BLaER1 treated with 17β-estradiol and CSF1 and Interleukin-3, amounts not matched to agents 10 nM and 100 nM (cell line): ENCODE measurements around the gene IL17RA.

Experiments used
- H3K27ac ChIP-seq, 11 experiments: shearing (Covaris generic); formaldehyde crosslinking; 2 replicates each; pipeline ENCODE4 v1.8.1; 2022
- H3K27me3 ChIP-seq, 11 experiments: shearing (Covaris generic); formaldehyde crosslinking; 2 replicates each; pipeline ENCODE4 v1.8.1; 2022
- H3K36me3 ChIP-seq, 11 experiments: shearing (Covaris generic); formaldehyde crosslinking; 2 replicates each; pipeline ENCODE4 v1.8.1; 2022
- H3K4me1 ChIP-seq, 10 experiments: shearing (Covaris generic); formaldehyde crosslinking; 2 replicates each; pipeline ENCODE4 v1.8.1; 2022
- H3K4me2 ChIP-seq, 11 experiments: shearing (Covaris generic); formaldehyde crosslinking; 2 replicates each; pipeline ENCODE4 v1.8.1; 2022
- H3K4me3 ChIP-seq, 10 experiments: shearing (Covaris generic); formaldehyde crosslinking; 2 replicates each; pipeline ENCODE4 v1.8.1; 2022
- H3K9ac ChIP-seq, 11 experiments: shearing (Covaris generic); formaldehyde crosslinking; 2 replicates each; pipeline ENCODE4 v1.8.1; 2022
- H3K9me3 ChIP-seq, 11 experiments: shearing (Covaris generic); formaldehyde crosslinking; replicated peaks in 1 of 11; 2 replicates each; pipeline ENCODE4 v1.8.1; 2022
- H4K20me1 ChIP-seq, 11 experiments: shearing (Covaris generic); formaldehyde crosslinking; 2 replicates each; pipeline ENCODE4 v1.8.1; 2022
- Cebpa-rat ChIP-seq, 11 experiments: shearing (Covaris generic); IDR thresholded peaks; 2 replicates each; pipeline ENCODE4 v1.8.1; 2022

Gene IL17RA

DNA sequence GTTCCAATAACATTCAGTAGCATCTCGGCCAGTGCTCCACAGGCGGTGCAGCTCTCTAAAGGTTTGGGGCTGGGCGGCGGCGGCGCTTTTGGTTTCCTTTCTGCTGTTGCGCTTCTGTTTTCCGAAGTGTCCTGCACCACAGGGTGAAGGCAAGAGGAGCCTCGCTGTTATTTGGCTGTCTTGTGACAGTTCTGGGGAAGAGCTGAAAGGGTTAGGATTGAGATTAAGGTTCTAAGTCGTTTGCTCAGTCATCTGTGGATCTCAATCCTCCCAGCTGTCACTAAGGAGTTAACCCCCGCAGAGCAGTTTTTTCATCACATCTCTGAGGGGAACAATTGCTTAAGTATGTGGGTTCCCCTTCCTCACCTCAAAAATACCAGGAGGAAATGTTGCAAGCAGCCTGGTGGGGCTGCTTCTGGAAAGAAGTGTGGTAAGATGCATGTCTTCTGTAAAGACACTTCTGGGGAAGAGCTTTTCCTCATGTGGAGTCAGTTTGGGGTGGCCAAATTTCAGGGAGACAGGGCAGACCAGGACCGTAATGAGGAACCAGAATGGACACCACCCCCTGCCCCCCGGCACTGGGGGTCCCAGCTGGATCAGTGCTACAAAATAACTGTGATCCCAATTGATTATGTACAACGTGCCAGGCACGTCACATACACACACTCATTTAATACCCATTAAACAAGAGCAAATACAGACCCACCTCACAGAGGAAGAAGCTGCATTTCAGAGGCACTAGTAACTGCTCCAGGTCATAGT, 22.2 kb downstream of the IL17RA start:
- H3K9ac ChIP-seq, result peak overlapping the region; percentile 72 to 85 (median 80)
- H3K27me3 ChIP-seq, result no peaks in the 10 kb centered on the region
- peak; percentile 92 to 99 (median 98) for TF ChIP-seq Cebpa-rat (IDR thresholded peaks at IDR 0.05)
- H3K27ac ChIP-seq, result peak overlapping the region; percentile 87 to 99 (median 93)
- H3K4me1 ChIP-seq, result peaks cover 33 to 100% (median 100%) of the 10 kb centered on the region in 10 experiments
- H4K20me1 ChIP-seq, result peaks cover 0 to 28% (median 0%) of the 10 kb centered on the region in 11 experiments; a peak in 4 of 22 replicates
- no peaks in the 10 kb centered on the region for H3K9me3 ChIP-seq
- peak overlapping the region; percentile 80 to 100 (median 92) for H3K4me2 ChIP-seq
- H3K4me3 ChIP-seq, result peak overlapping the region in 9 of 10 experiments; percentile 13 to 61 (median 35); a peak in 15 of 20 replicates
- H3K36me3 ChIP-seq, result peaks cover 78 to 99% (median 93%) of the 10 kb centered on the region in 11 experiments

DNA sequence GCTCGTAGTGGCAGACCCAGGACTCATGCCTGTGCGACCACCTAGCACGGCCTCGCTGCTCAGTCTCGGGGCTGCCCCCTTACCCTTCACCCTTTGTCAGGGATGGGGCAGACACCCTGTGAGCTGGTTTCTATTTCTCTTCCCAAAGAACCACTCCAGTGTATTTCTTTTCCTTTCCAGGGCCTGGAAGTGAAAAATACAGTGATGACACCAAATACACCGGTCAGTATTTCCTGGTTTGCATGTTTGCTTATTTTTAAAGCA, 22.7 kb downstream of the IL17RA start:
- Histone ChIP-seq H3K9me3 (no peaks in the 10 kb centered on the region), H3K36me3 (peaks cover 73 to 99% (median 93%) of the 10 kb centered on the region in 11 experiments), H3K27ac (peak overlapping the region; percentile 87 to 99 (median 93)), H3K27me3 (no peaks in the 10 kb centered on the region), H3K4me3 (peak overlapping the region in 6 of 10 experiments; percentile 13 to 61 (median 23); a peak in 7 of 20 replicates), H3K9ac (peak overlapping the region; percentile 72 to 85 (median 80)), H3K4me2 (peak overlapping the region; percentile 80 to 100 (median 92)), H4K20me1 (peaks cover 0 to 34% (median 0%) of the 10 kb centered on the region in 11 experiments; a peak in 3 of 22 replicates), H3K4me1 (peaks cover 38 to 100% (median 100%) of the 10 kb centered on the region in 10 experiments)
- TF ChIP-seq Cebpa-rat (IDR thresholded peaks at IDR 0.05), result no peak

DNA sequence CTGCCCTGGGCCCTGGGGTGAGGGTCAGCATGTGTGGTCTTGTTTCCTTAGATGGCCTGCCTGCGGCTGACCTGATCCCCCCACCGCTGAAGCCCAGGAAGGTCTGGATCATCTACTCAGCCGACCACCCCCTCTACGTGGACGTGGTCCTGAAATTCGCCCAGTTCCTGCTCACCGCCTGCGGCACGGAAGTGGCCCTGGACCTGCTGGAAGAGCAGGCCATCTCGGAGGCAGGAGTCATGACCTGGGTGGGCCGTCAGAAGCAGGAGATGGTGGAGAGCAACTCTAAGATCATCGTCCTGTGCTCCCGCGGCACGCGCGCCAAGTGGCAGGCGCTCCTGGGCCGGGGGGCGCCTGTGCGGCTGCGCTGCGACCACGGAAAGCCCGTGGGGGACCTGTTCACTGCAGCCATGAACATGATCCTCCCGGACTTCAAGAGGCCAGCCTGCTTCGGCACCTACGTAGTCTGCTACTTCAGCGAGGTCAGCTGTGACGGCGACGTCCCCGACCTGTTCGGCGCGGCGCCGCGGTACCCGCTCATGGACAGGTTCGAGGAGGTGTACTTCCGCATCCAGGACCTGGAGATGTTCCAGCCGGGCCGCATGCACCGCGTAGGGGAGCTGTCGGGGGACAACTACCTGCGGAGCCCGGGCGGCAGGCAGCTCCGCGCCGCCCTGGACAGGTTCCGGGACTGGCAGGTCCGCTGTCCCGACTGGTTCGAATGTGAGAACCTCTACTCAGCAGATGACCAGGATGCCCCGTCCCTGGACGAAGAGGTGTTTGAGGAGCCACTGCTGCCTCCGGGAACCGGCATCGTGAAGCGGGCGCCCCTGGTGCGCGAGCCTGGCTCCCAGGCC, 23.7 kb downstream of the IL17RA start:
- Histone ChIP-seq H3K27me3 (no peaks in the 10 kb centered on the region), H4K20me1 (peaks cover 0 to 44% (median 0%) of the 10 kb centered on the region in 11 experiments; a peak in 3 of 22 replicates), H3K9me3 (no peaks in the 10 kb centered on the region), H3K4me1 (peaks cover 48 to 100% (median 100%) of the 10 kb centered on the region in 10 experiments), H3K4me2 (peak overlapping the region in 10 of 11 experiments; percentile 80 to 100 (median 93); a peak in 20 of 22 replicates), H3K36me3 (peaks cover 63 to 99% (median 93%) of the 10 kb centered on the region in 11 experiments), H3K9ac (peak overlapping the region; percentile 72 to 85 (median 80)), H3K4me3 (peak overlapping the region in 3 of 10 experiments; percentile 5 to 61 (median 31); a peak in 4 of 20 replicates), H3K27ac (peak overlapping the region; percentile 87 to 99 (median 93))
- no peak for TF ChIP-seq Cebpa-rat (IDR thresholded peaks at IDR 0.05)

DNA sequence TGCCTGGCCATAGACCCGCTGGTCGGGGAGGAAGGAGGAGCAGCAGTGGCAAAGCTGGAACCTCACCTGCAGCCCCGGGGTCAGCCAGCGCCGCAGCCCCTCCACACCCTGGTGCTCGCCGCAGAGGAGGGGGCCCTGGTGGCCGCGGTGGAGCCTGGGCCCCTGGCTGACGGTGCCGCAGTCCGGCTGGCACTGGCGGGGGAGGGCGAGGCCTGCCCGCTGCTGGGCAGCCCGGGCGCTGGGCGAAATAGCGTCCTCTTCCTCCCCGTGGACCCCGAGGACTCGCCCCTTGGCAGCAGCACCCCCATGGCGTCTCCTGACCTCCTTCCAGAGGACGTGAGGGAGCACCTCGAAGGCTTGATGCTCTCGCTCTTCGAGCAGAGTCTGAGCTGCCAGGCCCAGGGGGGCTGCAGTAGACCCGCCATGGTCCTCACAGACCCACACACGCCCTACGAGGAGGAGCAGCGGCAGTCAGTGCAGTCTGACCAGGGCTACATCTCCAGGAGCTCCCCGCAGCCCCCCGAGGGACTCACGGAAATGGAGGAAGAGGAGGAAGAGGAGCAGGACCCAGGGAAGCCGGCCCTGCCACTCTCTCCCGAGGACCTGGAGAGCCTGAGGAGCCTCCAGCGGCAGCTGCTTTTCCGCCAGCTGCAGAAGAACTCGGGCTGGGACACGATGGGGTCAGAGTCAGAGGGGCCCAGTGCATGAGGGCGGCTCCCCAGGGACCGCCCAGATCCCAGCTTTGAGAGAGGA, 24.5 kb downstream of the IL17RA start:
- TF ChIP-seq Cebpa-rat (IDR thresholded peaks at IDR 0.05), result no peak
- Histone ChIP-seq H3K36me3 (peaks cover 57 to 98% (median 92%) of the 10 kb centered on the region in 11 experiments), H4K20me1 (peaks cover 0 to 52% (median 0%) of the 10 kb centered on the region in 11 experiments; a peak in 4 of 22 replicates)

DNA sequence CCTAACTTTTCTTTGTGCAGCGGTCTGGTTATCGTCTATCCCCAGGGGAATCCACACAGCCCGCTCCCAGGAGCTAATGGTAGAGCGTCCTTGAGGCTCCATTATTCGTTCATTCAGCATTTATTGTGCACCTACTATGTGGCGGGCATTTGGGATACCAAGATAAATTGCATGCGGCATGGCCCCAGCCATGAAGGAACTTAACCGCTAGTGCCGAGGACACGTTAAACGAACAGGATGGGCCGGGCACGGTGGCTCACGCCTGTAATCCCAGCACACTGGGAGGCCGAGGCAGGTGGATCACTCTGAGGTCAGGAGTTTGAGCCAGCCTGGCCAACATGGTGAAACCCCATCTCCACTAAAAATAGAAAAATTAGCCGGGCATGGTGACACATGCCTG, 25.2 kb downstream of the IL17RA start:
- H3K36me3 ChIP-seq, result peaks cover 50 to 96% (median 86%) of the 10 kb centered on the region in 11 experiments
- peaks cover 63 to 100% (median 100%) of the 10 kb centered on the region in 10 experiments for H3K4me1 ChIP-seq
- peak overlapping the region in 10 of 11 experiments; percentile 87 to 99 (median 94); a peak in 20 of 22 replicates for H3K27ac ChIP-seq
- peak overlapping the region in 2 of 10 experiments; percentile 1 to 61; a peak in 2 of 20 replicates for H3K4me3 ChIP-seq
- H3K9ac ChIP-seq, result peak overlapping the region in 5 of 11 experiments; percentile 72 to 85 (median 84); a peak in 8 of 22 replicates
- H3K27me3 ChIP-seq, result no peaks in the 10 kb centered on the region
- no peaks in the 10 kb centered on the region for H3K9me3 ChIP-seq
- no peak for TF ChIP-seq Cebpa-rat (IDR thresholded peaks at IDR 0.05)
- peak overlapping the region in 8 of 11 experiments; percentile 86 to 100 (median 94); a peak in 16 of 22 replicates for H3K4me2 ChIP-seq
- peaks cover 0 to 53% (median 0%) of the 10 kb centered on the region in 11 experiments; a peak in 3 of 22 replicates for H4K20me1 ChIP-seq

More for the DNA sequence above, 24.5 kb downstream of the IL17RA start:
- H3K4me3 ChIP-seq, result peak overlapping the region in 3 of 10 experiments; percentile 1 to 61 (median 31); a peak in 3 of 20 replicates
- H3K9me3 ChIP-seq, result no peaks in the 10 kb centered on the region
- H3K27ac ChIP-seq, result peak overlapping the region; percentile 87 to 99 (median 93); a peak in 21 of 22 replicates
- peak overlapping the region; percentile 16 to 85 (median 80); a peak in 18 of 22 replicates for H3K9ac ChIP-seq
- H3K27me3 ChIP-seq, result no peaks in the 10 kb centered on the region
- peaks cover 56 to 100% (median 100%) of the 10 kb centered on the region in 10 experiments for H3K4me1 ChIP-seq
- H3K4me2 ChIP-seq, result peak overlapping the region in 9 of 11 experiments; percentile 26 to 100 (median 94); a peak in 17 of 22 replicates

DNA sequence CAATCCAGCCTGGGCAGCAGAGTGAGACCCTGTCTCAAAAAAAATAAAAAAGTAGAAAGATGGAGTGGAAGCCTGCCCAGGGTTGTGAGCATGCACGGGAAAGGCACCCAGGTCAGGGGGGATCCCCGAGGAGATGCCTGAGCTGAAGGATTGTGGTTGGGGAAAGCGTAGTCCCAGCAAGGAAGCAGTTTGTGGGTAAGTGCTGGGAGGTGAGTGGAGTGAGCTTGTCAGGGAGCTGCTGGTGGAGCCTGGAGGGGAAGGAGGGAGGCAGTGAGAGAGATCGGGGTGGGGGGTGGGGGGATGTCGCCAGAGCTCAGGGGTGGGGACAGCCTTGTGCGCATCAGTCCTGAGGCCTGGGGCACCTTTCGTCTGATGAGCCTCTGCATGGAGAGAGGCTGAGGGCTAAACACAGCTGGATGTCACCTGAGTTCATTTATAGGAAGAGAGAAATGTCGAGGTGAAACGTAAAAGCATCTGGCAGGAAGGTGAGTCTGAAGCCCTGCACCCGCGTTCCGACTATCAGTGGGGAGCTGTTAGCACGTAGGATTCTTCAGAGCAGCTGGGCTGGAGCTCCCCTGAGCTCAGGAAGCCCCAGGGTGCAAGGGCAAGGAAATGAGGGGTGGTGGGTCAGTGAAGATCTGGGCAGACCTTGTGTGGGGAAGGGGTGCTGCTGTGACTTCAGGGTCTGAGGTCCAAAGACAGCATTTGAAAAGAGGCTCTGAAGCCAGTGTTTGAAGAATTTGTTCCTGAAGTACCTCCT, 26.2 kb downstream of the IL17RA start:
- Histone ChIP-seq H3K36me3 (peaks cover 41 to 87% (median 76%) of the 10 kb centered on the region in 11 experiments), H3K27ac (peak overlapping the region; percentile 30 to 99 (median 93); a peak in 20 of 22 replicates), H3K9me3 (no peaks in the 10 kb centered on the region), H4K20me1 (peaks cover 0 to 53% (median 0%) of the 10 kb centered on the region in 11 experiments; a peak in 3 of 22 replicates), H3K27me3 (no peaks in the 10 kb centered on the region), H3K9ac (peak overlapping the region in 7 of 11 experiments; percentile 16 to 92 (median 81); a peak in 11 of 22 replicates), H3K4me2 (peak overlapping the region in 9 of 11 experiments; percentile 90 to 100 (median 96); a peak in 16 of 22 replicates), H3K4me3 (peak overlapping the region in 1 of 10 experiments; percentile 61; a peak in 1 of 20 replicates), H3K4me1 (peaks cover 63 to 100% (median 100%) of the 10 kb centered on the region in 10 experiments)
- no peak for TF ChIP-seq Cebpa-rat (IDR thresholded peaks at IDR 0.05)

DNA sequence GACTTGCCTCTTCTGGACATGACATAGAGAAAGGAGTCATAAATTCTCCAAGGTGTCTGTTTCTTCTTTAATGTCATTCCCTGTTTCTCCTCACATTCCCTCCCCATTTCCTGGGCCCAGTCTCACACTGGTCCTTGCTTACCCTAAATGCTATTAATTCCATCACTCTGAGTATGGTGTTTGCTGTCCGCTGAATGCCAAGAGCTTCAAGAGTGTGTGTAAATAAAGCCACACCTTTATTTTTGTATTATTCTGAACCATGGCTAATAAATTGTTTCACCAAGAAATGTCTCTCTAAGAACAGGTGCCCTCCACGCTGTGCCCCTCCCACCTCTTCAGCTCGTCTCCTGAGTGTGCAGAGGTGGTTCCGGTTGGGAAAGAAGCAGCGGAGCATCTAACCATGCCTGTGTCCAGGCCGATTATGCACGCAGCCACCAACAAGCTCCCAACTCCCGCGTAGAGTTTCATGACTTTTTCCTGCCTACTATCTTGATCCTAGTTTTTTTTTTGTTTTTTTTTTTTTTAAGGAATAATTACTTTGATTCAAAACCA, 27.8 kb downstream of the IL17RA start:
- no peaks in the 10 kb centered on the region for H3K27me3 ChIP-seq
- H3K9me3 ChIP-seq, result no peaks in the 10 kb centered on the region
- H3K4me3 ChIP-seq, result no peak overlapping the region
- no peak for TF ChIP-seq Cebpa-rat (IDR thresholded peaks at IDR 0.05)
- H3K36me3 ChIP-seq, result peaks cover 31 to 76% (median 65%) of the 10 kb centered on the region in 11 experiments
- peak overlapping the region in 8 of 11 experiments; percentile 5 to 92 (median 55); a peak in 9 of 22 replicates for H3K9ac ChIP-seq
- H4K20me1 ChIP-seq, result peaks cover 0 to 53% (median 0%) of the 10 kb centered on the region in 11 experiments; a peak in 4 of 22 replicates
- H3K4me1 ChIP-seq, result peaks cover 63 to 100% (median 100%) of the 10 kb centered on the region in 10 experiments
- H3K4me2 ChIP-seq, result peak overlapping the region; percentile 21 to 100 (median 95)
- peak overlapping the region in 10 of 11 experiments; percentile 48 to 99 (median 89); a peak in 16 of 22 replicates for H3K27ac ChIP-seq
